ENCODE results near the gene SPEM3.

The SPEM3 gene

GRCh38 chr17:7403043-7403726 is 25.5 kb upstream of the SPEM3 start:
- Histone ChIP-seq H3K27ac (peak overlapping the region in 20 of 21 experiments; percentile 60 to 93 (median 85)), H3K4me3 (peak overlapping the region; percentile 46 to 72 (median 60))

GRCh38 chr17:7403727-7403976 is 25.0 kb upstream of the SPEM3 start:
- peak overlapping the region in 20 of 21 experiments; percentile 60 to 93 (median 85) for H3K27ac ChIP-seq
- H3K4me3 ChIP-seq: peak overlapping the region; percentile 46 to 72 (median 60)

DNA sequence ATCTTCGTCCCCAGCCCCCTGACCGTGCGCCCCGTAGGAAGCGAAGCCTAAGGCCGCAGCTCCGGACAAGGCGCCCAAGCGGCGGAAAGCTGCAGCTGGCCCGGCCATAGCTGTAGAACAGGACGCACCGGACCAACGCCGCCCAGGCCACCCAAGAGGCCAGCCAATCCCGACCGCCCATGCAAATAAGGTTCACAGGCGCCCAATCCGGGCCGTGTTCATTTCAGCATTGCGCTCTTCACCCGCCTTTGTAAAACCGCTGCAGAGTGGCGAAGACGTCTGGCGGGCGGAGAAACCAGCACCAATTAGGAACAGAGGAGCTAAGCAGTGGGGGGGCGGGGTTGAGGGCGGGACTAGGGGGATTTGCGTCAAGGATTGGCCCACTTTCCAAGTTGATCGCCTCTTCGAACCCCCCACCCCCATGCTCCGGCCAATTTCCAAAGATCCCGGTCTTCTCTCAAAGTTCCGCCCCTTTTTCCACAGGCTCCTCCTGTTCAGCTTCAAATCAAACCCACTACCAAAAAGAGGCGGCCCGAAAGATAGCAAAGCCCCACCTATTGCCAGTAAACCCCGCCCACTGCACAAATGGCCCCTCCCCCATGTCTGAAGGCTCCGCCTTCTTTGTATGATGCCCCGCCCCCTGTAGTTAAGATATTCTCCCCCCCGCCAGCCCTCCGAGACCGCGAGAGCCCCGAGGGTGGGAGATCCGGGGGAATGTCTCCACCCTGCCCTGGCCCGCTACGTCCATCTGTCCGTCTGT is 24.5 kb upstream of the SPEM3 start, which contains the start of gene TMEM256:
Gene TMEM256 (minus strand): TSS at position 121 of the 760 bp plus-strand sequence. CDS start 13 bp downstream, at position 108.
- Histone ChIP-seq H3K4me3 (peak within 1 kb of the TSS; percentile 46 to 72 (median 60)), H3K27ac (peak within 1 kb of the TSS; percentile 60 to 94 (median 85))

DNA sequence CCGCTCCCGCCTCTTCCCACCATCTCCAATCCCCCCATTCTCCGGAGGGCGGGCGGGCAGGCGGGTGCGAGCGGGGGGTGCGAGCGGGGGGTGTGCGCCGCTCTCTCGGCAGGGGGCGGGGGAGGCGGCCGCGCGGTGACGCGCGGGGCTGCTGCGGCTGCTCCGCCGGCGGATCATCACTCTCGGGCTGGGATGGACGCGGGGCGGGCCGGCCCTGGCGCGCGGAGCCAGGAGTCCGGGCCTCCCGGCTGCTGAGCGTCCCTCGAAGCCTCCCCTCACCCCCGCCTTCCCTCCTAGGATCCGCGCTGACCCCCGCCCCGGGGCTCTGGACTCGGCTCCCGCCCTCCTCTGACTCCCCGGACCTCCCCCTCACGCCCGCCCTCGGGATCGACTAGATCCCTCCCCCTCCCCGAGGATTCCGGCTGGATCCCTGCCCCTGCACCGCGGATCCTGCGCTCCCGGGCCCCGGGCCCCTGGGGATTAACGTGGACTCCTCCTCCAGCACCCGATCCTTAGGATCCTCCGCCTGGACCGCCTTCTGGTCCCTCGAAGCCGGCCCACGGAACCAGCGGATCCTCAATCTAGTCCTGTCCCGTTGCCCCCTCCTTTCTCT is 23.8 kb upstream of the SPEM3 start:
- peak overlapping the region; percentile 46 to 72 (median 60) for H3K4me3 ChIP-seq
- peak overlapping the region; percentile 56 to 94 (median 82) for H3K27ac ChIP-seq

DNA sequence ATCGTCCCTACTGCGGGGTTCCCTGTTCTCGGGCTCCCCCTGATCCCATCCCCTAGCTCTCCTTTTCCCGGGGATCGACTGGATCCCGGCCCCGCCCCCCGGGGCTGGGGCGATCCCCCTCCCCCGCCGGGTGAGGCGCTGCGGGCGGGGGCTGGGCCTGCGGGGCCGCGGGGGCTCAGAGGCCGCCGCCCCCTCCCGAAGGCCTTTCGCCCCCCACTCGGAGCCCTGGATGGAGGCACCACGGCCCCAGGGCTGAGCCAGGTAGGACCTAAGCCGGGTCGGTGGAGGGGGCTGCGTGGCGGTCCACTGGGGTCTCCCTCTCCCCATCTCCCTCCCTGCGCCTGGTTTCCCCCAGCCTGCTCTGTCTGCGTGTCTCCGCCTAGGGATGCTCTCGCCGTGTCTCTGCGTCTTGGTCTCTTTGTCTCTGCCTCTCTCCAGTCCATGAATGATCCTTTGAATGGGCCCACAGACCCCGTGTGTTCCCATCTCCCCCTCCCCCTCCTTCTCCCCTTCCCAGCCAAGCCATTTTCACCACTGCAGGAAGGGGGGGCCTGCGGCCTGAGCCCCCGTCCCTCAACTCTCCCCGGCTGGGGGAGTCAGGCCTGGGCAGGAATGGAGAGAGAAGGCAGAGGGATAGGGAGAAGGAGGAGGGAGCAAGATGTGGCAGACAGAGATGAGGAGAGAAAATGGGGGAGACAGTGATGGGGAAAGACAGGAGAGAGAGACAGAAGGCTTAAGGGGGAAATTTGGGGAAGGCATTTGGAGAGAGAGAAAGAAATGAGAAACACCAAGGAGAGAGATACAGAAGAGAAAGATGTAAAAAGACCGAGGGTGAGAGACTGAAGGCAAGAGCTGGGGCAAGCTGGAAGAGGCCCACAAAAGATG is 23.1 kb upstream of the SPEM3 start:
- H3K27ac ChIP-seq: peak overlapping the region in 20 of 21 experiments; percentile 56 to 94 (median 83)
- peak overlapping the region; percentile 46 to 72 (median 60) for H3K4me3 ChIP-seq

GRCh38 chr17:7406235-7406825 is 22.3 kb upstream of the SPEM3 start:
- H3K4me3 ChIP-seq: peak overlapping the region in 2 of 7 experiments; percentile 62 to 65
- peak overlapping the region in 10 of 21 experiments; percentile 75 to 94 (median 88) for H3K27ac ChIP-seq

GRCh38 chr17:7407082-7407481 is 21.6 kb upstream of the SPEM3 start:
- no peak overlapping the region for H3K4me3 ChIP-seq
- H3K27ac ChIP-seq: no peak overlapping the region

DNA sequence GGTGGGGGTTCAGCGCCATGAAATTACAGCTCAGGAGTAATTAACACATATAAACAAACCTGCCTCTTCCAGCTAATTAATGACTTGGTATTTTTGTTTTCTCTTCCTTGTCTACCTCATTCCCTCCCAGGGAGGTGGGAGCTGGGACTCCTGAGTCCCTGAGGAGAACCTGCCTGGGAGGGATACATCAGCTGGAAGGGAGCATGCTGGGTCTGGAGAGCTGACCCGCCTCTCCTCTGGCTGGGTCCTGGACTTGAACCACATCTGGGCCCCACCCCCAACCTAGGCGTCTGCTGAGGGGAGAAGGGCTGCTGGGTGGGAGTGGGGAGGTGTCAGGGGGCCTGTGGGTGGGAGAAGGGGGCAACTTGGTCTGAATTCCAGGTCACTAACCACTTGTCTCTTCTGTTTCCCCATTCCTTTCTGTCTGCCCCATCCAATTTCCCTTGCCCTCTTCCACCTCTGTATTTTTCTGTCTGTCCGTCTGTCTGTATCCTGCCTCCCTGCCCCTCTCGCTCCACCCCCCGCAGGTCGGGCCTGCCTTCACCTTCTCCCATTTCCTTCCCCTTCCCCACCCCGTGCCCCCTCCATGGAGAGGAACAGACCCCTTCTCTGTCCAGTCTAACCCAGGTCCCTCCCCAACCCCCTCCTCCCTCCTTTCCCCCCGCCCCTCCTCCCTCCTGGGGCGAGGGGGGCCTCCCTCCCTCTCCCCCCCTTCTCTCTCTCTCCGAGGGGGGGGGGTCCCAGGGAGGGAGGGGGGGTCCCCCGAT is 21.0 kb upstream of the SPEM3 start, which contains the start of gene NLGN2:
Gene NLGN2 (plus strand): TSS at position 361 of the 767 bp plus-strand sequence. CDS start 411 bp downstream, outside the sequence.
- peak within 1 kb of the TSS in 1 of 21 experiments; percentile 92 for H3K27ac ChIP-seq
- no peak within 1 kb of the TSS for H3K4me3 ChIP-seq

DNA sequence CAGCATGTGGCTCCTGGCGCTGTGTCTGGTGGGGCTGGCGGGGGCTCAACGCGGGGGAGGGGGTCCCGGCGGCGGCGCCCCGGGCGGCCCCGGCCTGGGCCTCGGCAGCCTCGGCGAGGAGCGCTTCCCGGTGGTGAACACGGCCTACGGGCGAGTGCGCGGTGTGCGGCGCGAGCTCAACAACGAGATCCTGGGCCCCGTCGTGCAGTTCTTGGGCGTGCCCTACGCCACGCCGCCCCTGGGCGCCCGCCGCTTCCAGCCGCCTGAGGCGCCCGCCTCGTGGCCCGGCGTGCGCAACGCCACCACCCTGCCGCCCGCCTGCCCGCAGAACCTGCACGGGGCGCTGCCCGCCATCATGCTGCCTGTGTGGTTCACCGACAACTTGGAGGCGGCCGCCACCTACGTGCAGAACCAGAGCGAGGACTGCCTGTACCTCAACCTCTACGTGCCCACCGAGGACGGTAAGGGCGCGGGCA is 20.4 kb upstream of the SPEM3 start:
- Histone ChIP-seq H3K27ac (peak overlapping the region in 1 of 21 experiments; percentile 16), H3K4me3 (no peak overlapping the region)

- no peak overlapping the region for H3K27ac ChIP-seq
Measured at GRCh38 chr17:7408863-7409262, 19.8 kb upstream of the SPEM3 start.

DNA sequence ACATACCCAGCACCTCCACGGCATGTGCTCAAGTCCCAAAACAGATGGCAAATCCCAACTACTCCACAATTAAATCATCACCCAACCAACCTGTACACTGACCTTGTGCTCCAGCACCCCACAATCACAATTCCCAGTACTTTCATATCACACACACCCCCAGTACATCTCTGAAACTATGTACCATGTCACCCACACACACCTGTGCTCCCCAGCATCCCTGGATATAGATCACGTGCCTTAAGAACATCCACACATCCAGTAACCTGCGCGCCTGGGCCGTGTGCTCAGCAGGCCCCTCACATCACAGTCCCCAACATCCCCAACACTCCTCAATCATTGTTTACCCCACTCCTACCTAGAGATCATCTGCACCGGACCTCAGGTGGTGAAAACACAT is 18.9 kb upstream of the SPEM3 start:
- Histone ChIP-seq H3K27ac (no peak overlapping the region), H3K4me3 (no peak overlapping the region)

More at GRCh38 chr17:7408863-7409262, 19.8 kb upstream of the SPEM3 start:
- H3K4me3 ChIP-seq: no peak overlapping the region

DNA sequence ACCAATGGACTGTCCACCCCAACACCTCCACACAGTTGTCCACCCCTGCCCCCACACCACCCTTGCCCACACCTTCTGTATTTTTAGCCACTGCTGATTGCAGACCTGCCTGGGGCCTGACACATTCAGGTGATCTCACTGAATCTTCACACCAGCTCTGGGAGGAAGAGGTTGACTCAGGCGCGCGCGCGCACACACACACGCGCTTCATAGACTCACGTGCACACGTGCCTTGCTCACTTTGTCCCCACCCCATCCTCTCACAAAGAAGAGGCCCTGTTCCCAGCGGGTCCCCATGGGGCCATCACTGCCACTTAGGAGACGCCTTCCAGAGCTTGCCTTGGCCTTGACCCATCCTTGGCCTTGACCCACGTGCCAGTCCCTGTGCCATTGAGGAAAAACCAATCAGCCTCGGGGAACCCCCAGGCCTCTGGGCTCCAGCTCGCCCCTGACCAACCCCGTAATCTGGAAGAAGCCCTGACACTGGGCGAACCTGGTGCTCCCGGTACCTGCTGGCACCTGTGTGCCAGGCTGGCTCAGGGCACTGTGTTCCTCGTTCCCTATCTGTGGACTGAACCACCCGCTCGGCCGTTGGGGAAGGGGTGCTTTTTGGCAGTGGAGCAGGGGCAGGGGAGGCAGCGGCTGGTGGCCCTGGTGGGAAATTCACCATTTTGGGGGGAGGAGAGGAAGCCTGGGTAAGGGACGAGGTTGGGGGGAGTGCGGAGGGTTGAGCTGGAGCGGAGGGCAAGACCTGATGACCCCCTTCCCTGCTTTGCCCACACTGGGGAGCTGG is 17.8 kb upstream of the SPEM3 start:
- peak overlapping the region in 1 of 21 experiments; percentile 10 for H3K27ac ChIP-seq
- no peak overlapping the region for H3K4me3 ChIP-seq

- H3K4me3 ChIP-seq: no peak overlapping the region
- peak overlapping the region in 1 of 21 experiments; percentile 10 for H3K27ac ChIP-seq
Measured at GRCh38 chr17:7411427-7411750, 17.3 kb upstream of the SPEM3 start.

GRCh38 chr17:7413346-7413985 is 15.2 kb upstream of the SPEM3 start:
- H3K27ac ChIP-seq: peak overlapping the region in 6 of 21 experiments; percentile 10 to 60 (median 26)
- no peak overlapping the region for H3K4me3 ChIP-seq

- Histone ChIP-seq H3K27ac (no peak overlapping the region), H3K4me3 (no peak overlapping the region)
Measured at GRCh38 chr17:7414837-7415236, 13.8 kb upstream of the SPEM3 start.

DNA sequence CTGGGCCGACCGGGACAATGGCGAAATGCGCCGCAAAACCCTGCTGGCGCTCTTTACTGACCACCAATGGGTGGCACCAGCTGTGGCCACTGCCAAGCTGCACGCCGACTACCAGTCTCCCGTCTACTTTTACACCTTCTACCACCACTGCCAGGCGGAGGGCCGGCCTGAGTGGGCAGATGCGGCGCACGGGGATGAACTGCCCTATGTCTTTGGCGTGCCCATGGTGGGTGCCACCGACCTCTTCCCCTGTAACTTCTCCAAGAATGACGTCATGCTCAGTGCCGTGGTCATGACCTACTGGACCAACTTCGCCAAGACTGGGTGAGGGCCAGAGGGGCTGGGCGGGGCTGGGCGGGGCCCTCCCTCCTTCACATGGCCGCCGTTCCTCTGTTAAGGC is 12.9 kb upstream of the SPEM3 start:
- no peak overlapping the region for H3K27ac ChIP-seq

GRCh38 chr17:7416323-7416722 is 12.3 kb upstream of the SPEM3 start:
- no peak overlapping the region for H3K4me3 ChIP-seq
- H3K27ac ChIP-seq: no peak overlapping the region

More for the DNA sequence above, 12.9 kb upstream of the SPEM3 start:
- H3K4me3 ChIP-seq: no peak overlapping the region
